Right atrium auricular region (tissue), 2 donors: ENCODE data around the gene ZBTB9. TPM values are rescaled to one million over a fixed set of nuclear protein-coding genes. Genes with fewer than 3 reads are reported as not detected.

ENCODE experiments used
- DNase-seq: peaks from one replicate; pipeline ENCODE4 v3.0.0-alpha.2; 2019; ENCODE audit warnings: low spot score
- H3K27ac ChIP-seq, 2 donors: fragments of 200-600 bp; sonication (generic); 1 replicate in 1 of 2; 2 replicates in 1 of 2; pipeline ENCODE4 v1.5.1; 2016 to 2019
- H3K27me3 ChIP-seq, 2 donors: fragments of 200-600 bp; sonication (generic); one replicate each; pipeline versions ENCODE4 v1.5.1 to v1.6.0; 2017 to 2019
- H3K36me3 ChIP-seq: fragments of 200-600 bp; sonication (generic); one replicate; pipeline ENCODE4 v1.5.1; 2016
- H3K4me1 ChIP-seq, 2 donors: fragments of 200-600 bp; sonication (generic); one replicate each; pipeline versions ENCODE4 v1.5.1 to v1.6.0; 2017 to 2019
- H3K4me3 ChIP-seq, 2 donors: fragments of 200-600 bp; sonication (generic); 1 replicate in 1 of 2; 2 replicates in 1 of 2; pipeline ENCODE4 v1.5.1; 2017 to 2019; ENCODE audit warnings: mild to moderate bottlenecking in 1 of 2, moderate library complexity in 1 of 2
- H3K9me3 ChIP-seq, 2 donors: fragments of 200-600 bp; sonication (generic); one replicate each; pipeline ENCODE4 v1.5.1; 2019
- CTCF ChIP-seq, 2 donors: fragments of 200-600 bp; sonication (generic); IDR thresholded peaks; one replicate each; pipeline ENCODE4 v1.5.1; 2019; ENCODE audit warnings: antibody characterized with exemption in 2 of 2
- total RNA-seq, 2 donors: library from RNA; depleted of rRNA; stranded (reverse); fragments of >200 nt; gene quantifications; one replicate each; pipeline ENCODE4 v1.1.0, GENCODE V29; 2016

ZBTB9 gene
- total RNA-seq, 2 donors from 2014 or later: 1.3 to 4.1 TPM

GRCh38 chr6:33410050-33410710, 44.2 kb upstream of the ZBTB9 start:
- TF ChIP-seq CTCF (IDR thresholded peaks at IDR 0.05): no peak
- Histone ChIP-seq H3K27me3 (no peaks in the 10 kb centered on the region), H3K27ac (peak overlapping the region; percentile 98 to 100), H3K9me3 (no peaks in the 10 kb centered on the region), H3K36me3 (peaks cover 30% of the 10 kb centered on the region), H3K4me3 (peak overlapping the region; percentile 91 to 95), H3K4me1 (peaks cover 0 to 27% of the 10 kb centered on the region in 2 donors)
- peak; percentile 98 for DNase-seq

GRCh38 chr6:33410711-33411631, 43.4 kb upstream of the ZBTB9 start, which contains the start of gene PHF1:
Gene PHF1, plus strand, starts transcription at chr6:33411014. Its CDS starts 1,250 bp downstream, at chr6:33412264.
- no peak for DNase-seq
- H3K27me3 ChIP-seq: no peaks in the 10 kb centered on the region
- no peak for TF ChIP-seq CTCF (IDR thresholded peaks at IDR 0.05)
- peaks cover 37% of the 10 kb centered on the region for H3K36me3 ChIP-seq
- peaks cover 0 to 30% of the 10 kb centered on the region in 2 donors for H3K4me1 ChIP-seq
- peak within 1 kb of the TSS; percentile 91 to 95 for H3K4me3 ChIP-seq
- peak within 1 kb of the TSS; percentile 98 to 100 for H3K27ac ChIP-seq
- H3K9me3 ChIP-seq: no peaks in the 10 kb centered on the region

GRCh38 chr6:33411632-33412005, 42.8 kb upstream of the ZBTB9 start:
- no peak for DNase-seq
- H3K9me3 ChIP-seq: no peaks in the 10 kb centered on the region
- peak overlapping the region; percentile 91 to 95 for H3K4me3 ChIP-seq
- H3K4me1 ChIP-seq: peaks cover 0 to 37% of the 10 kb centered on the region in 2 donors
- TF ChIP-seq CTCF (IDR thresholded peaks at IDR 0.05): no peak
- no peaks in the 10 kb centered on the region for H3K27me3 ChIP-seq
- H3K27ac ChIP-seq: peak overlapping the region; percentile 98 to 100
- H3K36me3 ChIP-seq: peaks cover 39% of the 10 kb centered on the region

- TF ChIP-seq CTCF (IDR thresholded peaks at IDR 0.05): no peak
- Histone ChIP-seq H3K4me3 (no peak overlapping the region), H3K9me3 (no peaks in the 10 kb centered on the region), H3K27ac (peak overlapping the region; percentile 98 to 100), H3K36me3 (peaks cover 39% of the 10 kb centered on the region), H3K27me3 (no peaks in the 10 kb centered on the region), H3K4me1 (peaks cover 0 to 44% of the 10 kb centered on the region in 2 donors)
- no peak for DNase-seq
Measured at GRCh38 chr6:33412140-33413009, 42.0 kb upstream of the ZBTB9 start.
